NCI-H82 treated with DMSO at 0.1 percent for 48 hours (cell line): ENCODE data around the gene SIDT1.
A peak's percentile ranks its signal among the peaks of the same experiment; 100 is the strongest.

Source experiments
- DNase-seq: peaks from one replicate; lab custom pipeline; 2025; ENCODE audit not compliant: unreplicated experiment; lab: John Stamatoyannopoulos, UW

The SIDT1 gene

DNA sequence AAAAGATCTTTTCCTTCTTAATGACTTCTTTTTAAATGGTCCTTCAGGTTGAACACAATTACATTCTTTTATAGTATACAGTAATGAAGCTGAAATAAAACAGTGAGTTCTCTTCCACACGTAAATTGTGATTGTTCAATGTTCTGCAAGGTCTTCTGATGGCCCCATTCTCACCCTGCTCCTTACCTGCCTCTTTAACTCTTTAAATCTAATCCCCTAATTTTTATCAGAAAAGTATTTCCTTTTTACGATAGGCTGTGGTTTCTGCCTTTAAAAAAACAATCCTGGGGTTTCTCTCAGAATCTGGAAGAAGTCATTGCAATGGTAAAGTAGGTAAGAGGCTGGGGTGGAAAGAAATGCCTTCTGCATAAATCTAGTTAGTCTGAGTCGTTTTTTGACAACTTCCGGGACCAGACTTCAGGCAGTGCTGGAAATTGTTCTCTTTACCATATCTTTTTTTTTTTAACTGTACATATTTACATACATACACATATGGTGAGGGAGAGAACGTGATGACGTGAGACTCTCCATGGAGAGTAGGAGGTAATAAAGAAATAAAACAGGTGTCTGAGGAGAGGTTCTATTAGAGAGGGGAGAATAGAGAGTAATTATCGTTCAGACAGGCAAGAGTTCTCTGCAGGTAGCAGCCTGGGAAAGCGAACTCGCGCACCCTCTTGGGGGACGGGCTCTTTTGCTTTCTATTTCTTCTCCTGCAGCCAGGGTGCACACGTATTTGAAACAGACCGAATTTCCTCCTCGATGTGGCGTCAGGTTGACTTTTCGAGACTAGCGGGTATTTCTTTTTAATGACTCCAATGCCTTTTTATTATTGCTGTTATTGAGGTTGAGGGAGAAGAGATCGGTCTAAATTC is at the start of gene SIDT1:
Gene SIDT1 (plus strand): TSS at position 730 of the 872 bp plus-strand sequence. CDS start 467 bp downstream, outside the sequence.
- DNase-seq, result peak; percentile 10

DNA sequence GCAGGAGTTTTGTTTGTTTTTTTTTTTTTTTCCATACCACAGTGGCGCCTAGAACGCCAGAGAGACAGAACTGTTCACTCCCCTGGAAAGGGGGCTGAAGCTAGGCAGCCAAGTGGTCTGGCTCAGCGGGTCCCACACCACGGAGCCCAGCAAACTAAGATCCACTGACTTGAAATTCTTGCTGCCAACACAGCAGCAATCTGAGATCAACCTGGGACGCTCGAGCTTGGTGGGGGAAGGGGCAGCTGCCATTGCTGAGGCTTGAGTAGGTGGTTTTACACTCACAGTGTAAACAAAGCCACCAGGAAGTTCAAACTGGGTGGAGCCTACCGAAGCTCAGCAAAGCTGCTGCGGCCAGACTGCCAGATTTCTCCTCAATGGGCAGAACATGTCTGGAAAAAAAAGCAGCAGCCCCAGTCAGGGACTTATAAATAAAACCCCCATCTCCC is 47.2 kb upstream of the SIDT1 start:
- no peak for DNase-seq

DNA sequence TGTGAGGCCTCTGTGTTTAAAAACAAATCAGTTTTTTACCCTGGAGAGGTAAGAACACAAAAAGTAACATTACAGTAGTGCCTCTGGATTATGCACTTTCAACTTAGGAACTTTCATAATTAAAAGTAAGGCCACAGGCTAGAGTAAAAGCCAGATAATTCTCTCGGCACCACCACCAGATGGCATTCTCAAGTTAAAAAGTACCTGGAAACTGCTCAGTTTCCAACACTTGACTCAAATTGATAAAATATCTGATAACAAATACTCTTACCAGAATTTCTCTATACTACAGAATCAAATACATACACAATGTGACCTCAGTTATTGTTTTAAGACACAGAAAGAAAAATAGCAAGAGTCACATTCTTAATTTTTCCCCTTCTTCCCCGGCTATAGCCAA is 37.3 kb upstream of the SIDT1 start:
- no peak for DNase-seq

DNA sequence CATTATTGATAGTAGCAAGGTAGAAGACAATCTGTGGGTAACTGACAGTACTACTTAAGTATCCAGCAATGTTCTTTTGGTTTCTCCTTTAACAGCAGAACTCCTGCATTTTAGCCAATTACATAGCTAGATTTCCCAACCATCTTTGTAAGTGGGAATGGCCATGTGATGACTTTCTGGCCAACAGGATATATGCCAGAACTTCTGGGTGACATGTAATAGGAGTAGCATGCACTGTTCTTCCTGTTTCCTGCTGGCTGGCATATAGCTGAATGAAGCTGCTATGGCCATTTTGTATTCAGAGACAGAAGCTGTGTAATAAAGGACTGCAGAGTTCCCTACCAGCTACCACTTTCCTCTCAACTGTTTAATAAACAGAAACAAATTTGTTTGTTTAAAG is 35.4 kb upstream of the SIDT1 start:
- no peak for DNase-seq

DNA sequence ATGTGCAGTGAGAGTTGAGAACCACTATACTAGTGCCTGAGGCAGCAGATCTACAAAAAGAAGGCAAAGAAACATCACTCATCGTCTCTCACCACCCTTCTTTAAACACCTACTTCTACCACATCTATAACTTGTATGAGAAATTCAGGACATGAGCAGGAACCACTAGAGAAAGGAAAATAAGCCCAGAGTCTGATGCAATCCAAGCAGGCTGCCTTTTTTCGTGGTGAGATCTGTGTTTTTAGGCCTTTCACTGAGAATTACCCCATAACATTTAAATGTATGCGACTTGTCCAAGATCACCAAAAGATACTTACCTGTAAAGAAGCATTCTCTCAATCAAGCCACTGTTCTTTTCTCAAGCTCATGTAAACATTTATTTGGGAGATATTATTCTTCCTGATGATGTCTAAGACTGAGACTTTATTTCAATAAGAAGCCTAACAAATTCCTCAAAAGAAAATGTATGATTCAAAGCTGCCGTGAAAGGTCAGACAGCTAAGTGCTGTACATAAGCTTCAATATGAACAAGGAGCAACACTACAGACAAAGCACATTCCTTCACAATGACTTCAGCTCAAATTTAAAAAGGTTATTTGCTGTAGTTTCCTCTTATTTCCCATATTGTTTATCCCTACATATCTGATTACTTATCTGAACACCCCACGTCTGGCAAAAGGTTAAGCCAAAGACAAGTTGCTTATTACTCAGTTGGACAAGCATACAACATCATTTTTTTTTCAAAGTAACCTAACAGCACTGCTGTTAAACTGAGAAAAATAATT is 33.9 kb upstream of the SIDT1 start:
- DNase-seq, result no peak

DNA sequence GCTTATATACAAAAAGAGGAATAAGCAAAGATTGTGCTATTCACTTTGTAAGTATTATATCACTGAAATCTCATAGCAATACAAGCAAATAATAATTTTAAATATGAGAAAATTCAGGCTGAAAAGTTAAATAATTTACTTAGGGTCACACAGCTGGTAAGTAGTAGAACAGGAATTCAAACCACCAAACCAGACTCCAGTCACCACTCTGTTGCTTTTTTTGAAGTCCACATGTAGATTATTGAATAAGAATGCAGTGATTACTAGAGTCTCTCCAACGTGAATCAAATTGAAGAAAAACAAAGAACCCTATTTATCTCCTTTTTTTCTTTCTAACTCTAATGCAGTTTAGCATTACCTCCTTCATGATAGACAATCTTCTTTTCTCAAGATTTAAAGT is 33.3 kb upstream of the SIDT1 start:
- DNase-seq, result no peak

DNA sequence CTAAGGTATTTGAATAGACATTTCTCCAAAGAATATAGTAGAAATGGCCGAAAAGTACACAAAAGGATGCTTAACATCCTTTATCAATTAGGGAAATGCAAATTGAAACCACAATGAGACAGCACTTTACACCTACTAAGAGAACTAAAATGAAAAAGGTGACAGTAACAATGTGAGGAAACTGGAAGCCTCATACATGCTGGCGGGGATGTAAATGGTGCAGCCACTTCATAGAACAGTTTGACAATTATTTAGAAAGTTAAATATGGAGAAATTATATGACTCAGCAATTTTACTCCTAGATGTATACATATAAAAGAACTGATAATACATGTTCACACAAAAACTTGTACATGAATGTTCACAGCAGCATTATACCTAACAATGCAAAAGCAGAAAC is 30.8 kb upstream of the SIDT1 start:
- DNase-seq, result no peak

DNA sequence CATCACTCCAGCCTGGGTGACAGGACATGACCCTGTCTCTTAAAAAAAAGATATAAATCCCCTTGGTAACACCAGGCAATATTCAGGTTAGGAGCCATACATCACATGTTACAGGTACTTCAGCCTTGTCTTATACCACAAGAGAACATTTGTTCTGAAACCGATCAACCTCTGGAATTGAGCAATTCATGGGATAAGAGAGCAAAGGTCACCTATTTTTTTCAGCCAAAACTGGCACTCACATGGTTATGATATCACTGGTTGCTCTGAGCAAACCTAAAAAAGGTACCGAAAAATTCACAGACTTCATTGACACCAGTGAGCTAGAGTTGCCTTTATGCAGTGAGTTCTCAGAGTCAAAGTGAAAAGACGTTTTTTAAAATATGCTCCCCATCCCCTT is 26.5 kb upstream of the SIDT1 start:
- no peak for DNase-seq

DNA sequence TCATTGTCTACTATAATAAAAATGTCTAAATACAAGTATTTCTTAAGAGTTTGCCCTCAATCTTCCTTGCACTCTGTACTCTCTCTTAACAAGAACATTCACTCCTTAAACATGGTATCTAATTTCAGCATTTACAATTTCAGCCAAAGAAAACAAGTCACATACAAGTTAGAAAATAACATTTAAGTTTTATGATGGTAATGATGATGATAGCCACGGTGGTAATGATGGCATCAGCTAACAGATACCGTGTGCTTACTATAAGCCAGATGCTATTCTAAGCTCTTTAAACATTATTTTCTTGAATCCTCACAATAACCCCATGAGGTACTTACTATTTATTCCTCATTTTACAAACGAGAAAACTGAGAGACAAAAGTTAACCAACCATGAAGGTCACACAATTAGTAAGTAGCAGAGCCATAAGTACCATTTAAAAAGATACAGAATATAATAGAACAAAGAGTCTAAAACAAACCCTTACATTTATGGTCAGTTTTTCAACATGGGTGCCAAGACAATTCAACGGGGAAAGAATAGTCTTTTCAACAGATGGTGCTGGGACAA is 24.8 kb upstream of the SIDT1 start:
- DNase-seq, result no peak

DNA sequence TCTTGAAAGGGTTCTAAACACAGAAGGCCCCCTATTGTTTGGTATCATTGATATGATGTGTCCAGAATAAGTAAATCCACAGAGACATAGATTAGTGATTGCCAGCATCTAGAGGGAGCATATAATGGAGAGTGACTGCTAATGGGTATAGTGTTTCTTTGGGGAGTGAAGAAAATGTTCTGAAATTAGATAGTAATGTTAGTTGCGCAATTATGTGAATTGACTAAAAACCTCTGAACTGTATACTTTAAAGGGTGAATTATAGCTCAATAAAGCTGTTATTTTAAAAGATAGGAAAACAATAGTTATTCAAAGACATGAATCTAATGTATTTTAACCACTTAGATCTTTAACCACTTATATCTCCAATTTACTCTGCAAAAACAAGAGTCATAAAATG is 23.4 kb upstream of the SIDT1 start:
- DNase-seq, result no peak

DNA sequence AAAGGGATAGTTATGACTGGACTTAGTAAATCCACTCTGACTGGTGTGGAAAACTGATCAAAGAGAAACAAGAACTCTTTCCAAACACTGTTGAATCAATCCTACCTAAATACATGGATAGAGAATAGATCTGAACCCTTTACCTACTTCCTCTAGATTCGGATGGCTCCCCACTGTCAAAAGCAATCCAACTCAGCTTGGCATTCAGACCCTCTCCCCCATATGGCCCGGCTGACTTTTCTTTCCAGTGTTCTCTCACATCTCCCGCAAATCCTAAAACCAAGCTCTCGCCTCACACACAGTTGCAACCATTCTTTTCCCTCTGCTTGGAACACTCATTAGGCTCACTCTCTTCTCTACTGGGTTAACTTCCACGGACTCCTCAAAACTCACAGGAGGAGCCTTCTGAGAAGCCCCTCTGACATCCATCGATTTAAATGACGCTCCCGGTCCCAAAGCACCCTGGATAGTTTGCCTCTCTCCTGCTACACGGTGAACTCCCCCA is 18.0 kb upstream of the SIDT1 start:
- DNase-seq, result no peak

DNA sequence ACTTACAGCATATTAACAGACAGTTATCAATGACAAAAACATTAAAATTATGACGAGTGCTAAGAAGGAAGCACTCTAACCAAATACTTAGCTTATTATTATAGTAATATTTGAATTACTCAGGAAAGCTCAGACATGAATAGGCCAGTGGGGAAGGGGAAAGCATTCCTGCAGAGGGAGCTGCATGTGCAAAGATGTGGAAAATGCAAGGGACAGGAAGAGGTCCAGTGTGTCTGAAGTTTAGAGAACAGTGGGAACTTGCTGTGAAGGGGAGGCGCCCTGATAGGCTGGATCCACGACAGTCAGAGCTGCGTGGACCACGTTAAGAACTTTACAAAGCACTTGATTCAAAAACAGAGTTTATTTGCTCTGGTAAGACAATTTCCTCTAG is 16.2 kb upstream of the SIDT1 start:
- DNase-seq, result no peak

DNA sequence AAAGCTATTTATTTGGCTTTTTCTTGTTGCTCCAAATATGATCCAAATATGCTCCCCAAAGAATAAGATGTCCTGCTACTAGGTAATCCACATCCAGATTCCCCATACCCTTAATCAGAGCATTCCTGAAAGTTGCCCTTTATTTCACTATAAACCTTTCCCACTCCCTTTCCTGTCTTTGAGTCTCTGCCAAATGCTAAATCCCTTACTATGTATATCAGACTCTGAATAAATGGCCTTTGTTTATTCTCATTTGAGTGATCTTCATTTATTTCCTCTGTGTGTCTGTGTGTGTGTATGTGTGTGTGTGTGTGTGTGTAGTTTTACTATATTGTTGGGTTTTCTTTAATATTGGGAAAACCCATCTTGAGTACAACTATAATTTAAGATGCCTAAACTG is 10.4 kb upstream of the SIDT1 start:
- DNase-seq, result no peak

DNA sequence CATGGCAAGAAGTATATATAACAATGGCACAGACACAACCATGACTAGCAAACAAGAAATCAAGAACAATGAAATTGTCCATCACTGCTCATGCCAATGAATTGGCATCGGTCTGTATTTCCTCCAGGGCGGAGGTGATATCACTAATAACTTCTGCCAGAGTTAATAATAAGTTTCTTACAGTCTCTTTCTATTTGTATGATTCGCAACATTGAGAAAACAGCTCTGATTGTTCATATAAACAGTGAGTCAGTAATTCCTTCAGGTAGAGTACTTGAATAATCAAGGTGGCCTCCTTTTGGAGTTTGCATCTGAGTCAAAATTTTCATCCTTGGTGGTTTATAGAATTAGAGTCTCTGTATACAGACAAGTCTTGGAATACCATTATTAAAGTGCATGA is 9.1 kb upstream of the SIDT1 start:
- DNase-seq, result no peak

DNA sequence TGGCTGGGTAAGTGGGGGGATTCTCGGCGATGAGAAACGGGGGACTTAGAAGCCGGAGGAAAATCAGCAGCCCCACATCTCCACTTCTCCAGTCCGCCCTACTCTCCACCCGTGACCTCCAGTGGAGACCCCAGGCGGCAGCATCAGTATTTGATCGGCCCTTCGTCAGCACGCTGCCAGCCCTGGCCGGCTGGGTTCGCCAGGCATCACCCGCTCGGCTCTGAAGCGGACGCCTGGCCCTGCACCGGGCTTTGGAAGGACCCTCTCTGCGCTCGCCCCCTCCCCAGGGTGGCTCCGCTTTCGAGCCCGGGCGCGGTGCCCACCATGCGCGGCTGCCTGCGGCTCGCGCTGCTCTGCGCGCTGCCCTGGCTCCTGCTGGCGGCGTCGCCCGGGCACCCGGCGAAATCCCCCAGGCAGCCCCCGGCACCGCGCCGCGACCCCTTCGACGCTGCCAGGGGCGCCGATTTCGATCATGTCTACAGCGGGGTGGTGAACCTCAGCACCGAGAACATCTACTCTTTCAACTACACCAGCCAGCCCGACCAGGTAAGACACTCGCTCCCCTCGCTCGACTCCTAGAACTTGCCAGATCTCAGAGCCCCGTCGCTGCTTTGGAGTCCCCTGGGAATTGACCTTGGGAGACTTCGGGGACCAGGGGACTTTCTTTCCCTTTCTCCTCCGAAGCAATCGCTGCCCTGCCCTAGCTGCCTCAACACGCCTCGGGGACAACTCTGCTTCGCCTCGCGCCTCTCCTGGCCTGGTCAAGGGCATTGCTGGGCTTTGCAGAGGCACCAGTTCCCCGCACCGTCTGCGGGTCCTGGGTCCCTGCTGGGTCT is 561 bp downstream of the SIDT1 start:
- DNase-seq, result no peak

DNA sequence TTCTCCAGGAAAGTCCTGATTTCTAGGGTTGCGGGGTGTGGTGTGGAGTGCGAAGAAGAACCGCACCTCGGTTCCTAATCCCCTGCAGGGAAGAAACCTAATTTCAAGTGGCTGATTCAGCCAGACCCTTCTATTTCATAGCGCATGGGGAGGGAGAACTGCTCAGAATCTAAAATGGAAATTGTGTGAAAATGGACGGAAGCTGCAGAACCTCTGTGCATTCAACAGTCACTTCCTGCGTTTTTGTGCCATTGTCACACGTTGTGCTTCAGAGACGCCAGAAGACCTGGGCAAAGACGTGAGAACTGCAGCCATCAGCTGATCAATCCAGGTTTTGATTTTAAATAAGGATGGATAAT is 1.2 kb downstream of the SIDT1 start:
- DNase-seq, result no peak

DNA sequence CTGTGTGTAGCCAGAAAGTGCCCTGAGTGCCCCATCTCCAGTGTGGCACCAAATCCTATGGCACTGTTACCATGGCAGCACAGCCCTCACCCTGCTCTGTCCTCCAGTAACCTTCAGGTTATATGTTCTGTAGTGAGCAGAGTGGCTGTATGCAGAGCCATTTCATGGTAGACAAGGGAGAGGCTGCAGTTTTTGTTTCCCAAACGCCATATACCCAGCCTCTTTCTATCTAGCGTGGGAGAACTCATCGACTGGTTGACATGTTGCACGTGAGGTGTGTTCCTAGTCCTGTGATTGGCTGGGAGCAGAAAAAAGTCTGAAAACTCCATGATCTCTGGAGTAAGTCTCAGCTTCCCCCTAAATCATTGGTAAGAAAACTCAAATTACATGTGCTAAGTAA is 2.0 kb downstream of the SIDT1 start:
- no peak for DNase-seq

DNA sequence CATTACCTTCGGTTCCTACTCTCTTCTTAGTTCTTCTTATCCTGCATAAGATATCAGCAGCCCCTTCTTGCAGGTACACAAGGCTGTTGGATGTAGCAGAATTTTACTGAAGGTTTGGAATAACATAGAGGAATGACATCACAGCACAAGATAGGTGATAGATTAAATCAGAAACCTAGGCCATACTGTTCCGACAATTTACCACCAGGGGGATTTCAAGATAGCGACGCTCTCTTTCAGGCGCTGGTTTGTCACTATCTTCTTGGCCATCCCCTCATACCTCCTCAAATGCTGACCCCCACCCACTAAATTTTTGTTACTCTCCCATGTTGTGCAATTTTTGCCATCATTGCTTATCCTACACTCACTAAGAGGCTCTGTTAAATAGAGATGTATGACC is 3.5 kb downstream of the SIDT1 start:
- DNase-seq, result no peak

DNA sequence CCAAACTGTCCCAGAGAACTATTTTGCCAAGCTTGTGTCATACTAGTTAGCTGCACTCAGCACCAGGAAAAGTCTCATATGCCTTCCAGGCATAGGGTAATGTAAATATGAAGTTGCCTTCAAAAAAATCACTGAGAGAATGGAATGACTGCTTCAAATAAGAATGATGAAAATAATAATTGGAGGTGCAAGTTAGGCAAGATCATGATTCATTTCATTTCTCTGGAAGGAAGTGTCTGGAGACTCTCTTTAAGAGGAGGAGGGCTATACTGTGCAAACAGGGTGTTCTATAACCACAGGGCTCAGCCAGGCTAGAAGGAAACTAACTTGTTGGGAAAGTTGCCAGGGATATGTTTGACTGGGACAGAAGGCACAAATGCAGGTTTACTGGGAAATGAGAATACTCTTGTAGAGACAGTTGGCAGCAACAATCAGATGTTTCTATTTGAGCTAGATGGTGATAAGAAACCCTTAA is 4.3 kb downstream of the SIDT1 start:
- DNase-seq, result no peak

DNA sequence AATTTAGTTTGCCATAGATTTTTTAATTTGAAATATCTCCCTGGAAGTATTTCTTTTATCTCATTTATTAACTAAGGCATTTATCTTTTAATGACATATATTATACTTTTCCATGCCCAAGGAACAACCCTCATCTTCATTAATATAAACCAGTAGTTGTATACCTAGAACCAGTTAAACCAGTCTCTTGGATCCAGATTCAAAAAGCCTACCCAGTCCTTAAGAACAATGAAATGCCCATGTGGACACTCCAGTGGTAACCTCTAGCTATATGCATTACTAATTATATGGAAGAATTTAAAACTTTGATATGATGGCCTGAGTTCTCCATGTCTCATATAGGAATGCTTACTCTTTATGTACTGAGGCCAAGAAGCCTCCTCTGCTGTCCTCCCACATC is 4.8 kb downstream of the SIDT1 start:
- DNase-seq, result no peak

DNA sequence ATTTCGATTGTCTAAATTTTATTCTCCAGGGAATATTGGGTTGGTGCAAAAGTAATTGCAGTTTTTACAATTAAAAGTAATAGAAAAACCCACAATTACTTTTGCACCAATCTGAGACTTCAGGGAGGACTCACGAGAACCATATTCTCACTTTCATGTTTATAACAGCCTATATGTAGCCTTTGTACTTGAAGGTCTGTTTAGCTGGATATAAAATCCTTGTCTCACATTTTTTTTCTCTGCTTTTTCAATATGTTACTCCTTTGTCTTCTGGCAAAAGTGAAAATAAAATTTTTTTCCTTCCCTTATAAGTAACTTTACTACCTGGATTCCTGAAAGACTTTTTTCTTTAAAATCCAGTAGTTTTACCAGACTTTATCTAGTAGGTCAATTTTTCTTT is 9.2 kb downstream of the SIDT1 start:
- DNase-seq, result no peak
